Esophagus muscularis mucosa (tissue), 4 donors: ENCODE measurements around the gene CEP131. TPM values are rescaled to one million over a fixed set of nuclear protein-coding genes. Genes with fewer than 3 reads are reported as not detected.
"Not testable (repeated sequence)": the region's sequence is repeated elsewhere in the genome, so short reads cannot be mapped to it uniquely, and the experiment has no call there.

Experiments
- DNase-seq: peaks from one replicate; pipeline ENCODE4 v3.0.0-alpha.2; 2017; ENCODE audit errors: extremely low spot score
- H3K27ac ChIP-seq, 4 donors: fragments of 200-600 bp; sonication (generic); replicated peaks in 1 of 4; 1 replicate in 3 of 4; 2 replicates in 1 of 4; pipeline ENCODE4 v1.5.1; 2016 to 2019; ENCODE audit warnings: mild to moderate bottlenecking in 1 of 4
- H3K27me3 ChIP-seq, 4 donors: fragments of 200-600 bp; sonication (generic); one replicate each; pipeline versions ENCODE4 v1.5.1 to v1.6.0; 2016 to 2019
- H3K36me3 ChIP-seq, 4 donors: fragments of 200-600 bp; sonication (generic); one replicate each; pipeline ENCODE4 v1.5.1; 2016 to 2019
- H3K4me1 ChIP-seq, 4 donors: fragments of 200-600 bp; sonication (generic); one replicate each; pipeline ENCODE4 v1.5.1; 2016 to 2019
- H3K4me3 ChIP-seq, 4 donors: fragments of 200-600 bp; sonication (generic); 1 replicate in 2 of 4; 2 replicates in 2 of 4; pipeline ENCODE4 v1.5.1; 2016 to 2019; ENCODE audit warnings: mild to moderate bottlenecking in 4 of 4, moderate library complexity in 1 of 4
- H3K9me3 ChIP-seq, 4 donors: fragments of 200-600 bp; sonication (generic); 1 replicate in 3 of 4; 2 replicates in 1 of 4; pipeline ENCODE4 v1.5.1; 2016 to 2019
- CTCF ChIP-seq, 3 experiments: fragments of 200-600 bp in 2 of 3; fragments of 450-650 bp in 1 of 3; sonication (generic) in 2 of 3; IDR thresholded peaks; one replicate each; pipeline ENCODE4 v1.5.1; 2017 to 2019; ENCODE audit warnings: antibody characterized with exemption in 3 of 3, mild to moderate bottlenecking in 2 of 3, moderate library complexity in 1 of 3
- EP300 ChIP-seq: sonication (generic); formaldehyde crosslinking; IDR thresholded peaks from one replicate; pipeline ENCODE4 v1.6.1; 2017; ENCODE audit warnings: antibody characterized with exemption
- POLR2A ChIP-seq: fragments of 450-650 bp; IDR thresholded peaks from one replicate; pipeline ENCODE4 v1.6.1; 2017; ENCODE audit warnings: antibody characterized with exemption, moderate library complexity, mild to moderate bottlenecking, low read depth
- POLR2AphosphoS5 ChIP-seq, 2 donors: sonication (generic); formaldehyde crosslinking; IDR thresholded peaks; one replicate each; pipeline ENCODE4 v1.6.1; 2017; ENCODE audit warnings: antibody characterized with exemption in 2 of 2
- WGBS: methylation state at CpG from one replicate; pipeline ENCODE4 v1.1.5; 2018; 5-methylcytosine and 5-hydroxymethylcytosine counted together
- intact Hi-C: fragments of 100-400 bp; cut with DNase I; formaldehyde crosslinking; loops from one replicate; pipeline ENCODE4 v1.15.1; 2023
- total RNA-seq, 4 donors: library from RNA; depleted of rRNA; stranded (reverse); fragments of >200 nt; gene quantifications; one replicate each; pipeline versions ENCODE4 v1.1.0 to v1.2.1, GENCODE V29; 2016

The CEP131 gene
- total RNA-seq, 4 donors from 2014 or later = 4.5 to 10.6 (median 8.9) TPM

DNA sequence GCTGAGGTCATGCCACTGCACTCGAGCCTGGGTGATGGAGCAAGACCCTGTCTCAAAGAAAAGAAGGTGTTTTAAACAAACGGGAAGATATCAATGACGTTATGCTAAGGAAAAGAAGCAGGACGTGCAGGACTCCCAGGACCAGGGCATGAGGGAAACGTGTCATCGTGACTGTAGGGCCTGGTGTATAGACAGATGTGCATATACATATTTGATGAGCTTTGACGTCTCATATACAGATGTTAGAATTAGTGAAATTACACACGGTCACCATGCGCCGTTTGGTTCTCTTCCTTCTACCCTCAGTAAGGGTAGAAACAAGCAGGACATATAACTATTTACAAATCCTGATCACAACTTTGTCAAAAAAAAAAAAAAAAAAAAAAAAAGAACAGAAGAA is 75.1 kb downstream of the CEP131 start:
- TF ChIP-seq POLR2AphosphoS5 (IDR thresholded peaks at IDR 0.05) (no peak), POLR2A (no peak), CTCF (IDR thresholded peaks at IDR 0.05) (no peak), EP300 (no peak)
- Histone ChIP-seq H3K36me3 (no peaks in the 10 kb centered on the region), H3K4me1 (peaks cover 5 to 12% (median 6%) of the 10 kb centered on the region in 4 donors), H3K27ac (no peak overlapping the region), H3K4me3 (no peak overlapping the region), H3K9me3 (no peaks in the 10 kb centered on the region), H3K27me3 (no peaks in the 10 kb centered on the region)
- intact Hi-C loops = no loop called here
- DNase-seq = no peak
- 74% methylated on average over 10 of the region's 10 CpGs for WGBS

GRCh38 chr17:81146208-81146607 is 76.6 kb downstream of the CEP131 start:
- peaks cover 9 to 18% (median 10%) of the 10 kb centered on the region in 4 donors for H3K4me1 ChIP-seq
- H3K9me3 ChIP-seq, H3K4me3 ChIP-seq, H3K27ac ChIP-seq, DNase-seq, intact Hi-C loops, H3K27me3 ChIP-seq, H3K36me3 ChIP-seq: not testable (repeated sequence)
- WGBS = 86% methylated on average over 10 of the region's 10 CpGs

DNA sequence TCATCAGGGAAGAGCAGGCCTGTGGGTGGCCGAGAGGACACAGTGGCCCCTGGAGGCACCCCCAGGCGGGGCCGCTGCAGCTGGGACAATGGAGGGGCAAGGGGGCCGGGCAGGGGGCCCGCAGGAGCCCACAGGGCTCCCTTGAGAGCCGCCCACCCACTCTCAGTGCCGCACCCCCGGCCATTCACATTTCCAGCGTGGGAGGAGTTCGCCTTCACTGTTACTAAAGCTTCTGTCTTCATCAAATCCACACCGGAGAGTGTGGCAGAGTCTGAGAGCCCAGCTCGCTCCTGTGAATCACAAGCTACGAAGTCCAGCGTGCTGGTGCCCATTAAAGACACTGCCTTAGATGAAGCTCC is 78.4 kb downstream of the CEP131 start:
- no peak overlapping the region for H3K27ac ChIP-seq
- 97% methylated on average over 9 of the region's 14 CpGs for WGBS
- H3K9me3 ChIP-seq = no peaks in the 10 kb centered on the region
- TF ChIP-seq EP300 (no peak), CTCF (IDR thresholded peaks at IDR 0.05) (no peak)
- H3K4me1 ChIP-seq = peaks cover 9 to 18% (median 10%) of the 10 kb centered on the region in 4 donors
- no peaks in the 10 kb centered on the region for H3K36me3 ChIP-seq
- DNase-seq = no peak
- no peak overlapping the region for H3K4me3 ChIP-seq
- intact Hi-C loops = loop anchor here (5.0 kb wide), 1 partner anchor 53 kb away; no protein-coding TSS in a partner anchor
- no peaks in the 10 kb centered on the region for H3K27me3 ChIP-seq

- H3K27me3 ChIP-seq = no peaks in the 10 kb centered on the region
- no peak overlapping the region for H3K27ac ChIP-seq
- no peak for TF ChIP-seq POLR2A
- TF ChIP-seq CTCF (IDR thresholded peaks at IDR 0.05) = no peak
- TF ChIP-seq EP300 = no peak
- no peak for TF ChIP-seq POLR2AphosphoS5 (IDR thresholded peaks at IDR 0.05)
- no peak overlapping the region for H3K4me3 ChIP-seq
- DNase-seq = no peak
- H3K4me1 ChIP-seq = peaks cover 9 to 18% (median 10%) of the 10 kb centered on the region in 4 donors
- intact Hi-C loops = loop anchor here (5.0 kb wide), 1 partner anchor 53 kb away; no protein-coding TSS in a partner anchor
- 82% methylated on average over 11 of the region's 17 CpGs for WGBS
- H3K9me3 ChIP-seq = no peaks in the 10 kb centered on the region
- no peaks in the 10 kb centered on the region for H3K36me3 ChIP-seq
These were observed 78.9 kb downstream of the CEP131 start for GRCh38 chr17:81143717-81144422.

DNA sequence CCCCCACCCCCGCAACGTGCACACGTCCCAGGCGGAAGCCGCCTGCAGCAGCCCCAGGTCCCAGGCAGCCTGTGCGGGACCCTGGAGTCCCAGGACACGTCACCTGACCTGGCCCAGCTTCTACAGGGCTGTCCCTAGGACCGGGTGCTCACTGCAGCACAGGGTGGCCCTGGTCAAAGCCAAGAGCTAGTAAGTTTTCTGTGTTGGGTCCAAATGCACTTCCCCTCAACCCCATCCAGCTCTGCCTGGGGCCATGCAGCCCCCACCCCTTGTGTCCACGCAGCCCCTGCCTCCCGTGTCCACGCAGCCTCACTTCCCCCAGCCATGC is 79.6 kb downstream of the CEP131 start:
- no peak for DNase-seq
- Histone ChIP-seq H3K9me3 (no peaks in the 10 kb centered on the region), H3K27me3 (no peaks in the 10 kb centered on the region), H3K4me3 (peak overlapping the region in 1 of 4 donors; percentile 12), H3K27ac (no peak overlapping the region), H3K36me3 (no peaks in the 10 kb centered on the region), H3K4me1 (peaks cover 9 to 18% (median 10%) of the 10 kb centered on the region in 4 donors)
- TF ChIP-seq EP300 = no peak
- WGBS = 80% methylated on average over 8 of the region's 11 CpGs
- intact Hi-C loops = loop anchor here (5.0 kb wide), 1 partner anchor 54 kb away; no protein-coding TSS in a partner anchor
